OCI-LY7 (cell line): ENCODE data around the gene GSN.

Experiments used
- CTCF ChIP-seq: fragments of 200-600 bp; sonication (generic); conservative IDR thresholded peaks from 2 replicates; pipeline ENCODE4 v1.5.1; 2014; ENCODE audit warnings: mild to moderate bottlenecking, antibody characterized with exemption, low read length, moderate library complexity, mixed read lengths
- EZH2phosphoT487 ChIP-seq: fragments of 200-600 bp; sonication (generic); IDR thresholded peaks from 2 replicates; pipeline ENCODE4 v1.6.1; 2018; ENCODE audit warnings: low read depth, borderline replicate concordance, mild to moderate bottlenecking, mixed run types, antibody characterized with exemption, low read length, moderate library complexity, mixed read lengths

GRCh38 chr9:121310571-121310970 is 42.6 kb downstream of the GSN start:
- TF ChIP-seq CTCF = no peak
- TF ChIP-seq EZH2phosphoT487 = no peak
